Adipose tissue (tissue), 3 donors: ENCODE measurements around the gene HSCB. TPM values are rescaled to one million over a fixed set of nuclear protein-coding genes. Genes with fewer than 3 reads are reported as not detected.
"Not testable (repeated sequence)": the region's sequence is repeated elsewhere in the genome, so short reads cannot be mapped to it uniquely, and the experiment has no call there.

ENCODE experiments used
- H3K27ac ChIP-seq: one replicate; pipeline ENCODE4 v1.5.1; 2013; ENCODE audit warnings: low read depth, low read length
- WGBS, 3 donors: extraction: QIAGEN DNeasy Blood & Tissue Kit; methylation state at CpG; one replicate each; pipeline ENCODE4 v1.1.7; 2013; 5-methylcytosine and 5-hydroxymethylcytosine counted together
- polyA plus RNA-seq, 3 donors: library from polyadenylated mRNA; stranded (reverse); fragments of 200-250 nt; gene quantifications; one replicate each; pipeline ENCODE4 v1.2.3, GENCODE V29; 2013
- donor health status: healthy with polysubstance abuse.
- donor health status: Bipolar disorder and iron deficiency.
- donor health status: healthy.

Gene HSCB, protein sequence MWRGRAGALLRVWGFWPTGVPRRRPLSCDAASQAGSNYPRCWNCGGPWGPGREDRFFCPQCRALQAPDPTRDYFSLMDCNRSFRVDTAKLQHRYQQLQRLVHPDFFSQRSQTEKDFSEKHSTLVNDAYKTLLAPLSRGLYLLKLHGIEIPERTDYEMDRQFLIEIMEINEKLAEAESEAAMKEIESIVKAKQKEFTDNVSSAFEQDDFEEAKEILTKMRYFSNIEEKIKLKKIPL
- polyA plus RNA-seq, result 10 to 100 TPM; 16.1 to 23.2 (median 16.4) TPM

DNA sequence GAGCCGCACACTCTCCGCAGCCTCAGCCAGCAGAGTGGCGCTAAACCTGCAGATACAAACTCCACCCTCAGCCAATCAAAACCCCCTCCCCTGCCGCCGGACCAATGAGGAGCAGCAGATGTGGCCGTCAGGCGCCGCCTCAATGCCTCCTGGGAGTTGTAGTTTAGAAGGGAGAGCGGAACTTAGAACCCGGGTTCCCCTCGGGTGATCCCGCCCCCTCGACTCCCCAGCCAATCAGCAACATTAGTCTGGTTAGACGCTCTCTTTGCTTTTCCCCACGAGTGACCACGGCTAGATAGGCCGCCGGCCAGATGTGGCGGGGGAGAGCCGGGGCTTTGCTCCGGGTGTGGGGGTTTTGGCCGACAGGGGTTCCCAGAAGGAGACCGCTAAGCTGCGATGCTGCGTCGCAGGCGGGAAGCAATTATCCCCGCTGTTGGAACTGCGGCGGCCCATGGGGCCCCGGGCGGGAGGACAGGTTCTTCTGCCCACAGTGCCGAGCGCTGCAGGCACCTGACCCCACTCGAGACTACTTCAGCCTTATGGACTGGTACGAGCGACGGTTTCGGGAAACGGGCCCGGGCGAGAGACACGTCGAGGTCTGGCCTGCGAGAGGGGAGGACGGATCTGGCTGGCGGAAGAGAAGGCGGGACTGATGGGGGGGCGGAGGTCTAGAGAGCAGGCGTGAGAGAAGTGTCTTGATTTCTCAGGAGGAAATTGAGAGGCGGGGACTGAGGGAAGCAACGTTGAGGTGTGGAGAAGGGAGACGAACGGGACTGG is at the start of gene HSCB, which contains the start of gene CHEK2:
Gene HSCB (plus strand): TSS at position 255 of the 777 bp plus-strand sequence. CDS start 57 bp downstream, at position 312.
Gene CHEK2 (minus strand): TSS at position 36 of the 777 bp plus-strand sequence. CDS start 7,099 bp downstream, outside the sequence.
- WGBS, 3 donors, result 0% methylated on average over 54 of the region's 54 CpGs
- peak within 1 kb of the TSS; percentile 3 for H3K27ac ChIP-seq

DNA sequence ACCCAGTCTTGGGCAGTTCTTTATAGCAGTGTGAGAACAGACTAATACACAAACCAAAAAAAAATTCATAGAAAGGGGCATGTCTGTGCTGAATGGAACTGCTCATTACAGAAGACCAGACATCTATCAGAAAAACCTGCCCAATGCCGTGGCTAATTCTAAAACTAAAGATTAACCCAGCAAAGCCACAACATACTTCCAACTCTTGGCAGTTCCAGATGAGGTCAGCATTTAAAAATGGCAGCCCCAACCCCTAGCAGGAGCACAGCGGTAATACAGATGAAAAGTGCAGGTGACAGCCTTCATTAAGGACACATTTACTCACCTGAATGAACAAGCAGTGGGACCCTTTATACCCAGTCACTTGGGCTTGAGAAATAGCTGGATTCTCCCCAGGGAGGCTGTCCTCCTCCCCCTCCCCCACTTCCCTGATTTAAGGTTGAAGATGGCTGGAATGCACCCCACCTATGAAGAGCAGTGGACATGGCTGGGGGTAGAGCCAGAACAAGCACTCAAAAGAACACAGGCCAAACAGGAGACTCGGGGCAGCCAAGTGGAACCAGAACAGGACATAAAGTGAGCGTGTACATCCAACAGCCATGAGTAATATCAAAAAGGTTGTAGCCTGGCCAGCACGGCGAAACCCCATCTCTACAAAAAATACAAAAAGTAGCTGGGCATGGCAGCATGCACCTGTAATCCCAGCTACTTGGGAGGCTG is 48.6 kb upstream of the HSCB start:
- 91 to 95% (median 92%) methylated on average over 6 of the region's 6 CpGs for WGBS, 3 donors

DNA sequence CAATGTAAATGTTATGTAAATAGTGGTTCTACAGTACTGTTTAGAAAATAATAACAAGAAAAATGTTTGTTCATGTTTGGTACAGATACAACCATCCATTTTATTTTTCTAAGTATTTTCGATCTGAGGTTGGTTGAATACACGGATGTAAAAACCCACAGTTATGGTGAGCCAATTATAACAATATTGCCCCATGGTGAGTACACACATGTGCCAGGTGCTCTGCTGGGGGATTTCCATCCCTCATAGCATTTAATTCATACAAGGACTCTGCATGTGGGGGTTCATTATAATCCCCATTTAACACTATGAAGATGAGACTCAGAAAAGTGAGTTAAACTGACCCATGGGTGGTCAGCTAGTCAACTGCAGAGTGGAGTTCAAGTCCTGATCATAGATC is 38.9 kb upstream of the HSCB start:
- 92 to 99% (median 95%) methylated on average over 2 of the region's 2 CpGs for WGBS, 3 donors
- no peak overlapping the region for H3K27ac ChIP-seq

More for the DNA sequence above, 48.6 kb upstream of the HSCB start:
- not testable (repeated sequence) for H3K27ac ChIP-seq

DNA sequence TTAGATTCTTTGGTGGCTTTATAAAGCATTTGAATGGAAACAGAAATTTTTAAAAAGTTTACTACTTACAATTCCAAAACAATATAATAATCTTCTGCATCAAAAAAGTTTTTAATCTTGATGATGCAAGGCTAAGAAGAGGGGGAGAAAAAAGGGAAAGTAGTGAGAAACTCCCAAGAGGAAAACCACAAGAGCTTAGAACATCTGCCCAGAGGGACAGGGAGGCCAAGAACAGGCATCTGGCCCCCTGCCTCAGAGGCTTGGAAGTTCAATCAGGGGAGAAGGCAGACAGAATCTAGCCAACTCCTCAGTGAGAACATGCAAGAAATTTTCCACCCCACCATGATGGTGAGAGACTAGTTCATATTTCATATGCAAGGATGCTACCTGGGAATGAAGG is 38.4 kb upstream of the HSCB start:
- H3K27ac ChIP-seq, result no peak overlapping the region

DNA sequence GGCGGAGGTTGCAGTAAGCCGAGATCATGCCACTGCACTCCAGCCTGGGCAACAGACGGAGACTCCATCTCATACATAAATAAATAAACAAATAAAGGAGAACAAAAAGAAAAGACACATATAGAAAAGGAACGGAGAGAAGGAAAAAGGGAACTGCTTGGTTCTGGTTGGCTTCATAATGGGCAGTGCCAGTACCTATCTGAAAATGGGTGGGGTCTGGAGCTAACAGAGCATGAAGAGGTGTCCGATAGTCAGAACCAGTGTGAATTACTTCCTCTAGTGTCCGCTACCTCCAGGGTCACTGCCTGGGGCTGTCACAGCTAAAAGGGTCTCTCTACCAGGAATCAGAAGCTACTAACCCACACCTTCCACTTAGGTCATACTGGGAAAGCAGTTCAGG is 35.0 kb upstream of the HSCB start:
- WGBS, 3 donors, result 90 to 94% (median 92%) methylated on average over 6 of the region's 6 CpGs
- H3K27ac ChIP-seq, result no peak overlapping the region

DNA sequence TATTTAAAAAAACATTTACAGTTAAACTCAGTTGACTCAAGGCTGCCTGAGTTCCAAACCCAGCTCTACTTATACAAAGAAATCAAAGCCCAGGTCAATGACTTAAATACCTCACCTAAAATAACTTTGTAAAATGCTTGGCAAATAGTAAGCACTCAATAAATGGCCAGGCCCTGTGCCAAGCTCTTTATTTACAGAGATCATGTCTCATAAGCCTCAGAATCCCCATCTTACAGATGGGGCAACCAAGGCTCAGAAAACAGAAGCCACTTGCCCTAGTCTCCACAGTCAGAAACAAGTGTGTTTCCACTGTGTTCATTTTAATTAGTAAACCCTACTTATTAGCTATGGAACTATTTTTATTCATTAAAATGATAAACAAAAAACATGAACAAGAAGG is 31.7 kb upstream of the HSCB start:
- no peak overlapping the region for H3K27ac ChIP-seq

DNA sequence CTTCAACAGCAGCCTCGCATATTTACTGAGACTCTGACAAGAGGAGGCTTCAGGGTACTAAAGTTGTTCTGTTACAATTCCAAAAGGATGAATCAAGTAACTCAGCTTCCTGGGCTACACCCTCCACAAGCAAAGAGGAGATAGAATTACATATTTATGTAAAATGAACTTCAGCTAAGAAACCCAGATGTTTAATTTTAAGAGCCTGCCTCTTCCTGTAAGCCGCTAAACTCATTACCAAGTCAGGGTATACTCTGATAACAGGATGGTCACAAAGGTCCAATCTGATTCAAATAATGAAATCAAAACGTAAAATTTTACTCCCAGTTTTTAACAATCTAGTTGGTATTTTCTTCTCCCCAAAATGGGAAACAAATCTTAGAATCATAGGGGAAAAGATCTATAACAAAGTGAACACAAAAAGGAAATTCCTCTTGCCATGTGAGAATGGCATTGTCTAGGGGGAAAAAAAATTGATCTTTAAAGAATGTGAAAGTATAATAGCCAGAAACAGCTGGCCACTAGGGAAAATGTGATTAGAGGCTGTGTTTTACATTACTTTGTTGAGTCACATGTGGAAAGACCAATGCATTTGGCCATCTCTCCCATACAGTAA is 31.2 kb upstream of the HSCB start:
- 47 to 68% (median 52%) methylated on average over 3 of the region's 3 CpGs for WGBS, 3 donors
- no peak overlapping the region for H3K27ac ChIP-seq

DNA sequence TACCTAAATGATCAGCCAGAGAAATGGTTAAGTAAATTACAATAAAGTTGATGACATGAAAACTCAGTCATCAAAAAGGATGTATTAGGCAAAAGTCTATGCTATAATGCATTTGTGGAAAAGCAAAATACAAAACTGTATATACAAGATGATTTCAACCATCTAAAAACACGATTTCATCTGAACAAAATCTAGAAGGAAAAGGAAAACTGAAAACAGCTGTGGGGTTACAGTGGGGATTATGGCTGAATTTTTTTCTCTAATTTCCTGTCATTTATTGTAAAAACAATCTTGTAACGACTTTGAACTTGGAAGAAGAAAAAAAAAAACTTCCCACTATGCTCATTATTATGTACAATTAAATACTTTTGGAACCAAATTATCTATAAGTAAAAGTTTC is 30.5 kb upstream of the HSCB start:
- no peak overlapping the region for H3K27ac ChIP-seq
- WGBS, 3 donors, result 47 to 78% (median 52%) methylated on average over 2 of the region's 2 CpGs

DNA sequence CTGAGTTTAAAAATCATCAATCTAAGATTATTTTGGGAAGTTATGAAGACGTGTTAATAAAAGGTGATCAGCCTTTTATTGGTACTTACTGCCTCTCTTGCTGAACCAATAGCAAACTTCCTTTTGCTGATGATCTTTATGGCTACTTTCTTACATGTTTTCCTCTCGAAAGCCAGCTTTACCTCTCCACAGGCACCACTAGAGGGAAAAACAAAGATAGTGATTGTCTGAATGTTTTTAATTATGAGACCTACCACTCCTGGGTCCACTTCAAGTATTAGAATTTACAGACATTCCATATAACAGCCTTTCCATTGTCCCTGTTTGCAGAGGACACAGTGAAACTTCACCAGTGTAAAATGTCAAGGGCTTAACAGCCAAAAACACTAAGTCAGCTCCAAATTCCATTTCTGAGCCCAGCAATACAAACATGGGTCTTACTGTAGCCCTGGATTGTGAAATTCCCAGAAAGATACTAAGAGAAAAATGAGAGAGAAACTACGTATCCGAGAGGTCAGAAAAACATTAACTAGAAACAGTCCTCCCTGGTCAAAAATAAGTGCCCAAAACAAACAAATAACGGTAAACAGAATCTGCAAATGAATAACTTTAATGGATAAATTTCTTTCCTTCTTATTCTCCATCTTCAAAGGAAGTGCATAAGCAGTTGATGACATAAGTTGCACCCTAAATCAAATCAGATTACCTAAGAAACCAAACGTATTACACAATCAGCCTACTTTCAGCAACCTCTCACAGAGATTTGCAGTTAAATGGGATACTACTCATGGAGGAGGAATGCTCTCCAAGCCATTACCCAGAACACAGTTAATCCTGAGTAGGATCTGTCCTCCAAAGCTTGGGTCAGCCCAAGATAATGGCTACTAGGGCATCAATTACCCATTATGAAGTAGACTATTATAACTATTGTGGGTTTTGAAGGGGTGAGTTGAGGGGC is 29.7 kb upstream of the HSCB start:
- H3K27ac ChIP-seq, result no peak overlapping the region
- 53 to 63% (median 59%) methylated on average over 6 of the region's 6 CpGs for WGBS, 3 donors

DNA sequence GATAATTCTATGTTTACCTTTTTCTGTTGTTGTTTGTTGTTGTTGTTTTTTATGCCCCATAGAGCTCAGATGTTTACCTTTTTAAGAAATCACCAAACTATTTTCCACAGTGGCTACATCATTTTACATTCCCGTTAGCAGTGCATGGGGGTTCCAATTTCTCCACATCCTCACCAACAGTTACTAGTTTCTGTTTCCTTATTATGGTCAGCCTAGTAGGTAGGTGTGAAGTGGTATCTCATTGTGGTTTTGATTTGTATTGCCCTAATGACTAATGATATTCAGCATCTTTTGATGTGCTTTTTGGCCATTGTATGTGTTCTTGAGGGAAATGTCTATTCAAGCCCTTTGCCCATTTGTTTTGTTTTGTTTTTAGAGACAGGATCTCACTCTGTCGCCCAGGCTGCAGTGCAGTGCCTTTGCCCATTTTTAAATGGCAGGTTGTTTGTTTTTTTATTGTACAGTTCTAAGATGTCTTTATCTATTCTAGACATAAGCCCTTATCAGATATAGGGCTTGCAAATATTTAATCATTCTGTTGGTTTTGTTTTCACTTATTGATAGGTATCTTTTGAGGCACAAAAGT is 27.7 kb upstream of the HSCB start:
- 87 to 96% (median 94%) methylated on average over 2 of the region's 2 CpGs for WGBS, 3 donors
- no peak overlapping the region for H3K27ac ChIP-seq

DNA sequence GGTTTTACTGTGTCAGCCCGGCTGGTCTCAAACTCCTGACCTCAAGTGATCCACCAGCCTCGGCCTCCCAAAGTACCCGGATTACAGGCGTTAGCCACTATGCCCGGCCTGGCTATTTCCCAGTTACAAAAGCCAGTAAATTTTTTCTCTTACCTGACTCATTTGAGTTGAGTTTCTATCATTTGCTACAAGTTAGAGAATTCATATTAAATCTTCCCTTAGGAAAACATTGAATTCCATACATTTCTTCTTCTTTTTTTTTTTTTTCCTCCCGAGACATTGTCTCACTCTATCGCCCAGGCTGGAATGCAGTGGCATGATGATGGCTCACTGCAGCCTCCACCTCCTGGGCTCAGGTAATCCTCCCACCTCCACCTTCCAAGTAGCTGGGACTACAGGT is 26.2 kb upstream of the HSCB start:
- H3K27ac ChIP-seq, result no peak overlapping the region
- 94 to 98% (median 96%) methylated on average over 7 of the region's 7 CpGs for WGBS, 3 donors

DNA sequence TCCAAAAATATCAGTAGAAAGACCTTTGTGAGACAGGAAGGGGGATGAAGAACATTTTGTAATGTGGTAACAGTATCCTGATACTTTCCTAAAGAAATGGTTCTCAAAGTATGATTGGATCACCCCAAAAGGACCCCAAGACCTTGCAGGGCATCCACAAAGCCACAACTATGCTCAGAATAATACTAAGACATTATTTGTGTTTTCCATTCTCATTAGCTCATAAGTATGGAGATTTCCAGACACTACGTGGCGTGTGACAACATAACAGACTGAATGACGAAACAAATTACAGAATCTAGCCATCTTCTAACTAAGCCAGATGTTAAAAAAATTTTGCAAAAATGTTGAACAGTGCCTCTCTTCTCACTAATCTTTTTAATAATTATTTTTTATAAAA is 25.2 kb upstream of the HSCB start:
- H3K27ac ChIP-seq, result no peak overlapping the region
- 80 to 97% (median 83%) methylated on average over 3 of the region's 3 CpGs for WGBS, 3 donors

DNA sequence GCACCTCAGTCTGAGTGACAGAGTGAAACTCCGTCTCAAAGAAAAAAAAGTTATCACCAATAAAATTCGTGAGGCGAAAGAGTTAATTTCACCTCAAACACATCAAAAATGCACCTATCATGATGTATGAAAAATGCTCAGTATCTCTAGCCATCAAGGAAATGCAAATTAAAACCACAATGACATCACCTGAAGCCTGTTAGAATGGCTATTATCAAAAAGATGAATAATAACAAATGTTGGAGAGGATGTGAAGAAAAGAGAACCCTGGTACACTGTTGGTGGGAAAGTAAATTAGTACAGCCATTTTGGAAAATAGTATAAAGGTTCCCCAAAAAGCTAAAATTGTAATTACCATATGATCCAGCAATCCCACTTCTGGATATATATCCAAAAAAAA is 23.8 kb upstream of the HSCB start:
- H3K27ac ChIP-seq, result no peak overlapping the region
- WGBS, 3 donors, result 94 to 95% (median 95%) methylated on average over 3 of the region's 3 CpGs

DNA sequence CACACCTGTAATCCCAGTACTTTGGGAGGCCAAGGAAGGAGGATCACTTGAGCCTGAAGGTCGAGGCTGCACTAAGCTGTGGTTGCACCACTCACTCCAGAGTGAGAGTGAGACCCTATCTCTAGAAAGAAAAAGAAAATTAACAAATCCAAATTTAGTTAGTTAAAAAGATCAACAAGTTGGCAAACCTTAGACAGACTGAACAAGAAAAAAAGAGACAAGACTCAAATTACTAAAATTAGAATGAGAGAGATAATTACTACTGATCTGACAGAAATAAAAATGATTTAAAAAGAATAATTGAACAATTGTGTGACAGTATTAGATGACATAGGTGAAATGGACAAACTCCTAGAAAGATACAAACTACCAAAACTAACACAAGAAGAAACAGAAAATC is 13.8 kb upstream of the HSCB start:
- H3K27ac ChIP-seq, result no peak overlapping the region
- WGBS, 3 donors, result 95 to 96% (median 96%) methylated on average over 1 of the region's 1 CpG

DNA sequence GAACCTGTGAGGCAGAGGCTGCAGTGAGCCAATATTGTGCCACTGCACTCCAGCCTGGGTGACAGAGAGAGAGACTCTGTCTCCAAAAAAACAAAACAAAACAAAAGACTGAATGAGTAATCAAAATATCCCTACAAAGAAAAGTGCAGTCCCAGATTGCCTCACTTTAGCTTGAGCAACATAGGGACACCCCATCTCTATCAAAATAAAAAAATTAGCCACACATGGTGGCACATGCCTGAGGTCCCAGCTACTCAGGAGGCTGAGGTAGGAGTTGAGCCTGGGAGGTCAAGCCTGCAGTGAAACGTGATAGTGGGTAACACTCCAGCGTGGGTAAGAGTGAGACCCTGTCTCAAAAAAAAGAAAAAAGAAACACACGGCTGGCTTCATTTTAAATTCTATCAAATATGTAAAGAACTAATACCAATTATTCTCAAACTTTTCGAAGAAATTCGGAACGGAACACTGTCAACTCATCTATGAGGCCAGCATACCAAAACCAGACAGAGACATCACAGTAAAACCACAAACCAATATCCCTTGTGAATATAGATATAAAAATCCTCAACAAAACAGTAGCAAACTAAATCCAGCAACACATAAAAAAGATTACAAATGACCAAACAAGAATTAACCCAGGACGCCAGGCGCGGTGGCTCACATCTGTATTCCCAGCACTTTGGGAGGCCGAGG is 13.1 kb upstream of the HSCB start:
- 96% methylated on average over 10 of the region's 10 CpGs for WGBS, 3 donors

DNA sequence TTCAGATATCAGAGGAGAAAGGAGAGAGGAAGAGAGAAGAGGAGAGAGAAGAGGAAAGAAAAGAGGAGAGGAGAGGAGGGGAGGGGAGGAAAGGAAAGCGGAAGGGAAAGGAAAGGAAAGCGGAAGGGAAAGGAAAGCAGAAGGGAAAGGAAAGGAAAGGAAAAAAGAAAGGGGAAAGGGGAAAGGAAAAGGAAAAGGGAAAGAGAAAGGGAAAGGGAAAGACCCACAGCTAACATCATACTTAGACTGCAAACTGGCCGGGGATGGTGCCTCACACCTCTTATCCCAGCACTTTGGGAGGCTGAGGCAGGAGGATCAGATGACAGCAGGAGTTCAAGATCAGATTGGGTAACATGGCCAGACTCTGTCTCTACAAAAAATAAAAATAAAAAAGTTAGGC is 11.7 kb upstream of the HSCB start:
- WGBS, 3 donors, result 93 to 98% (median 96%) methylated on average over 3 of the region's 3 CpGs
- H3K27ac ChIP-seq, result no peak overlapping the region

More for the DNA sequence above, 13.1 kb upstream of the HSCB start:
- H3K27ac ChIP-seq, result no peak overlapping the region

DNA sequence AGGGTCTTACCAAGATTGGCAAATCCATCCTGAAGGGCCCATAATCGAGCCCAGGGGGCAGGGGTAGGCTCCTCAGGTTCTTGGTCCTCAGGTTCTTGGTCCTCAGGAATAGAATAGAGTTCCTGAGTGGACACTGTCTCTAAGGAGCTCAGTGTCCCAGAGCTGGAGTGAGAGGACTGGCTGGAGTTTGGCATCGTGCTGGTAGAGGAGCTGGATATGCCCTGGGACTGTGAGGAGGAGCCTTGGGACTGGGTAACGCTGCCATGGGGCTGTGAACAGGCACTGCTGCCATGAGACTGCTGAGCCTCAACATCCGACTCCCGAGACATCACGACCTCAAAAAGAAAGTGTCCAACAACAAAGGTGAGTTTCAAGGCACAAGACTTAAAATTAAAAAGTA is 7.4 kb upstream of the HSCB start:
- 90 to 96% (median 96%) methylated on average over 6 of the region's 6 CpGs for WGBS, 3 donors

More for the DNA sequence above, 7.4 kb upstream of the HSCB start:
- H3K27ac ChIP-seq, result no peak overlapping the region
